Measurements from ENCODE around the gene SCAANT1.
A peak's percentile ranks its signal among the peaks of the same experiment; 100 is the strongest.

Gene SCAANT1

GRCh38 chr3:63934041-63934866 lies 22.1 kb upstream of the SCAANT1 start:
- DNase-seq (ENCODE audit: low spot score) = no peak

- no peak for DNase-seq (ENCODE audit: low spot score)
Observed at GRCh38 chr3:63933459-63933858, 21.3 kb upstream of the SCAANT1 start.

DNA sequence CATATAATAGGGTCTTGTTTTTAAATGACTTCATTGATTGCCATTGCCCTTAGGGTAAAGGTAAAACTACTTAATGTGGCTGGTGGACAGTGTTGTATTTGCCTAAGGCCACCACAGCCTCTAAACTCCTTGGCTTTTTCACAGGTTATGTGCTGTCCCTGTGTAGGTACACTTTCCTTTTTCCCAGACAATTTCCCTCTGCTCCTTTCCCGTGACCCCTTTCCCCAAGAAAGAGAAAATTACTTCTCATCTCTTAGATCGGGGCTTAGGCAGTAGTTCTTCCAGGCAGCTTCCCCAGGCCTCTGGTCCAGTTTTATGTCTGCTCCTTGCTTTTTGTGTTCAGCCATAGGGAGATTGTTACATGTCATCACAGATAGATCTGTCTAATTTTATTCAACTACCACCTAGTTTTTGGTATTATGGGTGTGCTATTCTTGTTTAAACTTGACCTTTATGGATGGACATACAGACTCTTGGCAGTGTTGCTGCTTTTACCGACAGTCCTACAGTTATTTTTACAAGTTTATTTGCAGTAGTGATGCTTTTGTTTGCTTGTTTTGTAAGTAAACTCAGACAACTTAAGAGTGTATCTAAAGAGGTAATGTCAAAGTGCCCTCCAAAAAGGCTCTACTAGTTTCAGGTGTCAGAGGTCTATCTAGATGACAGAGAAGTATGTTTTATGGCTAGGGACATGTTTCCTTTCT lies 20.5 kb upstream of the SCAANT1 start:
- no peak for DNase-seq (ENCODE audit: low spot score)

DNA sequence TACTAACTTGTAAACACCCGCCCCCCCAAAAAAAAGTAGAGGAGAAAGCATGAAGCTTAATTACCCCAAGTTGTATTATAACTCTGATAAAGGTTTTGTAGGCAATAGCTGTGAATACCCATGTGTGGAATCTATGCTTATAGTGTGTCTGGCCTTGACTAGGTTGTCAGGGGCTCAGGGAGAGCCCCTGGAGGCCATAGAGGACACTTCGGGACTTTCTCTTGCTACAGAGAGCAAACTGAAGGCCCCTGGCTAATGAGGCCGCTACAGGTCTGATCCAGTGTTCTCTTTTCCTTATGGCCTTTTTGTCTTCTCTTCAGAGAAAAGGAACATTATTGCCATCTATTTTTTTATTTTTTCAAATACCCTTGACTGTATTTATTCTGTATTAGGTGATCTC lies 19.1 kb upstream of the SCAANT1 start:
- DNase-seq (ENCODE audit: low spot score) = no peak

GRCh38 chr3:63927422-63928280 lies 15.5 kb upstream of the SCAANT1 start:
- no peak for DNase-seq (ENCODE audit: low spot score)

- DNase-seq (ENCODE audit: low spot score) = no peak
Observed at GRCh38 chr3:63926309-63926708, 14.1 kb upstream of the SCAANT1 start.

DNA sequence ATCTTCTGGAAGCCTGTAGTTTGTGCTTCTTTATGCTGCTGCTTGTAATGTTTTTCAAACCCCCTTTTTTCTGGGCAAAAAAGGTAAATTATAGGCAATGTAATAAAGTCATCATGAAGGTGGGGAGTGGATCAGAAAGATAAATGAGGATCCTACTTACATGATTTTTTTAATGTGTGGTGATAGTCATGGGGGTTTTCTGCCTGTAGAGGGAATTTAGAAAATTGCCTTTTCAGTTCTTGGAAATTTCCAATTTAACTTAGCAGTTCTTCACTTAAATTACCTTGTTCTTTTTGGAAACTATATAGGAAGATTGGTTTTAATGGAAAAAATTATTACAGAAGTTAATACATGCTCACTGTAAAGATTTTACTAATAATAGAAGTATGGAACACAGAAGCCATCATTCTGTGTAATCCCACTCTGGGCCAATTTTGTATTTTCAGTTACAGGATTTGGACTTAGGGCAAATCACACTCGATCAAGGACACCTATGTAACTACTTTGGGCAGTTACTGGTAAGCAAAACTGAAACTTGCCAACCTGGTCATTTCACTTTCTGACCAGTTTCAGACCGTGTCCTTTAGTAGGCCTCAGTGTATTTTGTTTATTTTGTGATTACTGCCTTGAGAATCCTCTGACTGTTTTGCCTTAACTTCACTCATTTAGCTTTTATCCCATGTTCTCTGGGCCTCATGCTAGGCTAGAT lies 10.5 kb upstream of the SCAANT1 start:
- DNase-seq (ENCODE audit: low spot score) = no peak

GRCh38 chr3:63921741-63922482 lies 9.7 kb upstream of the SCAANT1 start:
- no peak for DNase-seq (ENCODE audit: low spot score)

GRCh38 chr3:63920001-63920400 lies 7.8 kb upstream of the SCAANT1 start:
- no peak for DNase-seq (ENCODE audit: low spot score)

- DNase-seq (ENCODE audit: low spot score) = no peak
Observed at GRCh38 chr3:63918321-63918720, 6.1 kb upstream of the SCAANT1 start.

- no peak for DNase-seq (ENCODE audit: low spot score)
Observed at GRCh38 chr3:63914312-63914711, 2.1 kb upstream of the SCAANT1 start.

- peak; percentile 36 for DNase-seq (ENCODE audit: low spot score)
Observed at GRCh38 chr3:63912768-63913588, 795 bp upstream of the SCAANT1 start.

DNA sequence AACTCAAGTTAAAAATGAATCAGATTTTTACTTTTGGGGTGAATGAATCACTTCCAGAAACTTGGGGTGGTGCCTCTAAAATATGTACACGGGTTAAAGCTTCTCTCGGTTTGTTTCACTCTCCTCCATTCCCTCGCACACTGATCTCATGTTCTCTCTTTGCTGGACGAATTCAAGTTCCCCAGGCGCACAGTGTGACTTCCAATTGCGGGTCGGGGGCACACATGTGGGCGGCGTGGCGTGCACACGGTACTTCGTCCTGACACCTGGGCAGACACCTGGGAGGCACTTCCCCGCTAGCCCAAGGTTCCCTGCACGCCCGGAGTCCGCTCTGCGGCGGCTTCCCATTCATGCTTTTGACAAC lies 692 bp downstream of the SCAANT1 start:
- DNase-seq (ENCODE audit: low spot score) = peak; percentile 29

DNA sequence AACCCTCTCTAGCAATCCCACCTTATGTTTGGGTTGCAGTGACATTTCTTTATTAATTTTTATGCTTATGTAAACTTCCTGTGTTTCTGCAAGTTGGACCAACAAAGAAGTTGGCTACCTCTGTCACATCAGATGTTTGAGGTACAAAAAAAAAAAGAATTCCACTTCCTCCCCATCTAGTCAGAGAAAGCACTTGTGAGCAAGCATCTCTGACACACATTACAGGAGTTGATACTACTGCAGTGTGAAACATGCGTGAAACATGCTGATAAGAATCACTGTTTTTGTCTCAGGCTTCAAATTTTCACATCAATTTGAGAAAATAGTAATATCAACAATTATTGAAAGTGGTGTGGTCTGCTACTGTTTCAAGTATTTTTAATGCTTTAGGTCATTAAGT lies 1.3 kb downstream of the SCAANT1 start:
- no peak for DNase-seq (ENCODE audit: low spot score)

- DNase-seq (ENCODE audit: low spot score) = no peak
Observed at GRCh38 chr3:63910001-63910400, 2.2 kb downstream of the SCAANT1 start.

- DNase-seq (ENCODE audit: low spot score) = no peak
Observed at GRCh38 chr3:63909431-63909830, 2.8 kb downstream of the SCAANT1 start.

GRCh38 chr3:63908776-63909175 lies 3.4 kb downstream of the SCAANT1 start:
- DNase-seq (ENCODE audit: low spot score) = no peak

- DNase-seq (ENCODE audit: low spot score) = peak; percentile 44
Observed at GRCh38 chr3:63908081-63908736, 4.0 kb downstream of the SCAANT1 start.

DNA sequence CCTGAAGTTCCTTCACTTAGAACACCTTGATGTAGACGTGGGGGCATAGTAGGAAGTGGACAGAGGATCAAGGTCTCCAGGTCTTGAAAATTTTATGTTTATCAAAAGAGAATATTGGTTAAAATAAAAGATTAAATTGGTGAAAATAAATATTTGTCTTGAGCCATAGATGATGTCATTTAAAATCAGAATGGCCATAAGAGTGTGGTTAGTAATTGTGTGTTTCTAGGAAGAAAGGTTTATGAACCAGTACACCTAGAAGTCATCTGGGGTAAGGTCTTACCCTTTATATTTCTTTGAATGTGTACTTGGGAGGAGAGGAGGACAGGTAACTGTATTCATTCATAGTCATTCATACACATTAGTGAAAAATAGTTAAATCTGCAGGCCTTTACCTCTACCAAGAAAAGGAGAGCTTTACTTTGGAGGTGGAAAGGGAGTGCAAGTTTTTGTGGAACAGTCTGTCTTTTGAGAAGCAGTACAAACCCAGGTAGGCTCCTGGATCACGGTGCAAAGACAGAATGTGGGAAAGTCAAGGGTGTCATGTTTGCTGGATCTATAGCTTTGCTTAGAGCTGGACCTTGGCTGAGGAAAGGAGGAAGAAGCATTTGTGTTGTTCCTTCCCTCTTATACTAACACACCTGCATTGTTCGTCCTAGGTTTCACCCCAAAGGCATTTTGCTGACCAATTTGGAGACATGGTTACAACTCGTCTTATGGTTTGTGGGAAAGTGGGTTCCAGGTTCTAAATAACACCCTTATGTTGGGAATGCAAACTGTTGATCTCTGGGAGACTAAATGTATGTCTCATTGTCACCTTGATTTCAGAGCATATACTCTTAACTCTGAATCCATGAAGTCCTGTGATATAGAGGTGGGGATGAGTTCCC lies 6.2 kb downstream of the SCAANT1 start:
- no peak for DNase-seq (ENCODE audit: low spot score)
